AML-193 (cell line): ENCODE data around the gene CSF1.

ENCODE experiments used
- DNase-seq, 2 experiments: peaks; one replicate each; lab custom pipeline; 2025; lab: John Stamatoyannopoulos, UW

CSF1 gene

GRCh38 chr1:109978761-109979488 lies 68.3 kb downstream of the CSF1 start:
- no peak for DNase-seq

- DNase-seq, result no peak
Measured at GRCh38 chr1:109979489-109980091, 68.9 kb downstream of the CSF1 start.
